Measurements from ENCODE around the gene PDZD2. TPM values are rescaled to one million over a fixed set of nuclear protein-coding genes. Genes with fewer than 3 reads are reported as not detected.

PDZD2 gene
- total and polyA plus RNA-seq, 2 experiments from 2014 or later = 8.3 to 16.9 TPM

- TF ChIP-seq POLR2AphosphoS5 (IDR thresholded peaks at IDR 0.05; ENCODE audit: low read depth) (no peak), NANOG (IDR thresholded peaks at IDR 0.05; ENCODE audit: borderline replicate concordance) (no peak), CREB1 (CRISPR knock-in tag; IDR thresholded peaks at IDR 0.05; ENCODE audit: low read depth) (no peak), CTCF (conservative IDR thresholded peaks at IDR 0.05; ENCODE audit: low read depth in 2 of 2) (no peak), STAT1 (IDR thresholded peaks at IDR 0.05; ENCODE audit: unreplicated experiment) (no peak), EZH2 (IDR thresholded peaks at IDR 0.05; ENCODE audit: low read depth, unreplicated experiment) (no peak), ZNF462 (CRISPR knock-in tag; IDR thresholded peaks at IDR 0.05) (no peak), REST (IDR thresholded peaks at IDR 0.05; ENCODE audit: unreplicated experiment) (no peak), EZH2phosphoT487 (IDR thresholded peaks at IDR 0.05; ENCODE audit: unreplicated experiment) (no peak), ZNF331 (CRISPR knock-in tag; IDR thresholded peaks at IDR 0.05; ENCODE audit: low read depth) (no peak), ZNF114 (CRISPR knock-in tag; IDR thresholded peaks at IDR 0.05) (no peak), ETS1 (IDR thresholded peaks at IDR 0.05) (no peak), JUNB (IDR thresholded peaks at IDR 0.05; ENCODE audit: unreplicated experiment) (no peak)
- no peak overlapping the region for H2AFZ ChIP-seq
- H3K27me3 ChIP-seq (ENCODE audit: insufficient read depth) = no peaks in the 10 kb centered on the region
- Mint-ChIP-seq H3K4me1 (peaks cover 33% of the 10 kb centered on the region), H3K9me3 (no peaks in the 10 kb centered on the region; the same call in 2 of the 3 replicates), H3K27ac (no peak overlapping the region), H3K4me3 (no peak overlapping the region), H3K27me3 (ENCODE audit: insufficient read depth, low read depth, poor library complexity) (peaks cover 14% of the 10 kb centered on the region), H3K36me3 (ENCODE audit: low read depth) (no peaks in the 10 kb centered on the region)
- no peaks in the 10 kb centered on the region for H3F3A ChIP-seq (replicated peaks; ENCODE audit: low read depth)
- no peak overlapping the region for H3K4me2 ChIP-seq
- peaks cover 25% of the 10 kb centered on the region for H3K4me1 ChIP-seq (ENCODE audit: insufficient read depth)
- ATAC-seq = no peak
- H3K79me2 ChIP-seq (replicated peaks; ENCODE audit: insufficient read depth) = peaks cover 13% of the 10 kb centered on the region; the same call in 1 of the 2 replicates
- H3K4me3 ChIP-seq = no peak overlapping the region
- H4K20me1 ChIP-seq (replicated peaks; ENCODE audit: insufficient read depth) = no peaks in the 10 kb centered on the region
- peak; percentile 18 for DNase-seq (ENCODE audit: low spot score)
- H3K27ac ChIP-seq (ENCODE audit: low read depth) = peak overlapping the region; percentile 39; the same call in 1 of the 2 replicates
- H3K36me3 ChIP-seq (ENCODE audit: insufficient read depth) = no peaks in the 10 kb centered on the region
- H3K9me2 ChIP-seq (ENCODE audit: insufficient read depth) = no peaks in the 10 kb centered on the region
These were observed 247.3 kb downstream of the PDZD2 start for GRCh38 chr5:31886206-31886605.

Measured in GM23338 (cell line).